Measurements from ENCODE around the gene UTP14A.

UTP14A gene

GRCh38 chrX:129953334-129953648 is 47.3 kb downstream of the UTP14A start:
- no peaks in the 10 kb centered on the region for H3K36me3 ChIP-seq (ENCODE audit: control insufficient read depth, insufficient read depth, low read length)
- no CpG with 5 or more reads among the region's 18 CpGs for WGBS (ENCODE audit: extremely low coverage, insufficient coverage, low lambda C conversion rate)

GRCh38 chrX:129953881-129954280 is 47.9 kb downstream of the UTP14A start:
- Histone ChIP-seq H3K56ac (ENCODE audit: low read length) (no peak overlapping the region), H3K27ac (ENCODE audit: low read depth, low read length) (no peak overlapping the region), H3K23ac (ENCODE audit: low read length) (no peak overlapping the region), H2BK120ac (ENCODE audit: low read depth, low read length) (no peak overlapping the region), H2BK5ac (ENCODE audit: low read length) (no peak overlapping the region), H4K5ac (ENCODE audit: low read length) (no peak overlapping the region), H3K9ac (ENCODE audit: low read length) (no peak overlapping the region), H3K27me3 (ENCODE audit: insufficient read depth, low read length, poor library complexity) (peaks cover 8% of the 10 kb centered on the region), H2BK15ac (replicated peaks; ENCODE audit: low read depth) (no peak overlapping the region), H3K4me3 (ENCODE audit: low read length) (no peak overlapping the region), H2AK5ac (ENCODE audit: low read length) (no peak overlapping the region), H4K8ac (ENCODE audit: low read depth, low read length) (no peak overlapping the region), H3K18ac (ENCODE audit: low read length) (no peak overlapping the region), H3K36me3 (ENCODE audit: control insufficient read depth, insufficient read depth, low read length) (no peaks in the 10 kb centered on the region), H3K79me2 (ENCODE audit: control insufficient read depth, insufficient read depth, low read length) (no peaks in the 10 kb centered on the region), H3K79me1 (ENCODE audit: low read length) (no peaks in the 10 kb centered on the region), H3K4ac (ENCODE audit: low read depth, low read length) (no peak overlapping the region), H3K4me2 (ENCODE audit: low read length) (no peak overlapping the region), H3K4me1 (ENCODE audit: control insufficient read depth, low read depth, low read length) (no peaks in the 10 kb centered on the region)
- DNase-seq: peak; percentile 68
- no CpG with 5 or more reads among the region's 4 CpGs for WGBS (ENCODE audit: extremely low coverage, insufficient coverage, low lambda C conversion rate)

More at GRCh38 chrX:129953334-129953648, 47.3 kb downstream of the UTP14A start:
- Histone ChIP-seq H3K56ac (ENCODE audit: low read length) (peak overlapping the region; percentile 73), H4K5ac (ENCODE audit: low read length) (no peak overlapping the region), H3K79me2 (ENCODE audit: control insufficient read depth, insufficient read depth, low read length) (no peaks in the 10 kb centered on the region), H3K4me1 (ENCODE audit: control insufficient read depth, low read depth, low read length) (no peaks in the 10 kb centered on the region), H3K4me2 (ENCODE audit: low read length) (peak overlapping the region; percentile 11), H3K4ac (ENCODE audit: low read depth, low read length) (no peak overlapping the region), H3K4me3 (ENCODE audit: low read length) (no peak overlapping the region), H2BK15ac (replicated peaks; ENCODE audit: low read depth) (no peak overlapping the region), H2BK5ac (ENCODE audit: low read length) (no peak overlapping the region), H2BK120ac (ENCODE audit: low read depth, low read length) (peak overlapping the region; percentile 52), H3K27ac (ENCODE audit: low read depth, low read length) (no peak overlapping the region), H3K23ac (ENCODE audit: low read length) (no peak overlapping the region), H2AK5ac (ENCODE audit: low read length) (no peak overlapping the region), H3K79me1 (ENCODE audit: low read length) (no peaks in the 10 kb centered on the region), H3K27me3 (ENCODE audit: insufficient read depth, low read length, poor library complexity) (peaks cover 4% of the 10 kb centered on the region), H3K18ac (ENCODE audit: low read length) (peak overlapping the region; percentile 72), H3K9ac (ENCODE audit: low read length) (no peak overlapping the region), H4K8ac (ENCODE audit: low read depth, low read length) (peak overlapping the region; percentile 70)
- DNase-seq: no peak

- Histone ChIP-seq H4K8ac (ENCODE audit: low read depth, low read length) (no peak overlapping the region), H2BK15ac (replicated peaks; ENCODE audit: low read depth) (no peak overlapping the region), H3K18ac (ENCODE audit: low read length) (no peak overlapping the region), H3K36me3 (ENCODE audit: control insufficient read depth, insufficient read depth, low read length) (no peaks in the 10 kb centered on the region), H2BK5ac (ENCODE audit: low read length) (no peak overlapping the region), H3K4me1 (ENCODE audit: control insufficient read depth, low read depth, low read length) (no peaks in the 10 kb centered on the region), H3K4ac (ENCODE audit: low read depth, low read length) (no peak overlapping the region), H3K79me2 (ENCODE audit: control insufficient read depth, insufficient read depth, low read length) (no peaks in the 10 kb centered on the region), H2AK5ac (ENCODE audit: low read length) (no peak overlapping the region), H2BK120ac (ENCODE audit: low read depth, low read length) (no peak overlapping the region), H4K5ac (ENCODE audit: low read length) (no peak overlapping the region), H3K56ac (ENCODE audit: low read length) (no peak overlapping the region), H3K27me3 (ENCODE audit: insufficient read depth, low read length, poor library complexity) (peaks cover 8% of the 10 kb centered on the region), H3K27ac (ENCODE audit: low read depth, low read length) (no peak overlapping the region), H3K23ac (ENCODE audit: low read length) (no peak overlapping the region), H3K4me3 (ENCODE audit: low read length) (no peak overlapping the region), H3K9ac (ENCODE audit: low read length) (no peak overlapping the region), H3K79me1 (ENCODE audit: low read length) (no peaks in the 10 kb centered on the region), H3K4me2 (ENCODE audit: low read length) (no peak overlapping the region)
- WGBS (ENCODE audit: extremely low coverage, insufficient coverage, low lambda C conversion rate): no CpG with 5 or more reads among the region's 3 CpGs
- no peak for DNase-seq
Measured at GRCh38 chrX:129954804-129955203, 48.8 kb downstream of the UTP14A start.

DNA sequence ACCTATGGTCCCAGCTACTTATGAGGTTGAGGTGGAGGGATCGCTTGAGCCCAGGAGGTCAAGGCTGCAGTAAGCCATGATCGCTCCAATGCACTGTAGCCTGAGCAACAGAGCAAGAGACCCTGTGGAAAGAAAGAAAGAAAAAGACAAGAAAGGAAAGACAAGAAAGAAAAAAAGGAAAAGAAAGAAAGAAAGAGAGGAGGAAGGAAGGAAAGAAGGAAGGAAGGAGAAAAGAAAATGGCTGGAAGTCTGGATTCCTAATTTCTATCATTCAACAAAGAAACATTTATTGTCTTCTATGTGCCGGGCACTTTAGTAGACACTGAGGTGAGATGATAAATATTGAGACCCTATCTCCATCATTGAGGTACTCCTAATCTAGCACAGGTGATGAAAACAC is 49.7 kb downstream of the UTP14A start:
- Histone ChIP-seq H4K5ac (ENCODE audit: low read length) (no peak overlapping the region), H3K4me1 (ENCODE audit: control insufficient read depth, low read depth, low read length) (no peaks in the 10 kb centered on the region), H3K79me1 (ENCODE audit: low read length) (no peaks in the 10 kb centered on the region), H2AK5ac (ENCODE audit: low read length) (no peak overlapping the region), H3K9ac (ENCODE audit: low read length) (no peak overlapping the region), H3K27ac (ENCODE audit: low read depth, low read length) (no peak overlapping the region), H4K8ac (ENCODE audit: low read depth, low read length) (no peak overlapping the region), H3K36me3 (ENCODE audit: control insufficient read depth, insufficient read depth, low read length) (no peaks in the 10 kb centered on the region), H3K4me3 (ENCODE audit: low read length) (no peak overlapping the region), H3K4ac (ENCODE audit: low read depth, low read length) (no peak overlapping the region), H3K27me3 (ENCODE audit: insufficient read depth, low read length, poor library complexity) (peaks cover 8% of the 10 kb centered on the region), H2BK120ac (ENCODE audit: low read depth, low read length) (no peak overlapping the region), H3K56ac (ENCODE audit: low read length) (no peak overlapping the region), H3K79me2 (ENCODE audit: control insufficient read depth, insufficient read depth, low read length) (no peaks in the 10 kb centered on the region), H3K18ac (ENCODE audit: low read length) (no peak overlapping the region), H3K4me2 (ENCODE audit: low read length) (no peak overlapping the region), H3K23ac (ENCODE audit: low read length) (no peak overlapping the region), H2BK5ac (ENCODE audit: low read length) (no peak overlapping the region), H2BK15ac (replicated peaks; ENCODE audit: low read depth) (no peak overlapping the region)
- no CpG with 5 or more reads among the region's 3 CpGs for WGBS (ENCODE audit: extremely low coverage, insufficient coverage, low lambda C conversion rate)
- no peak for DNase-seq

- Histone ChIP-seq H3K9ac (ENCODE audit: low read length) (no peak overlapping the region), H3K56ac (ENCODE audit: low read length) (no peak overlapping the region), H3K4ac (ENCODE audit: low read depth, low read length) (no peak overlapping the region), H2BK5ac (ENCODE audit: low read length) (no peak overlapping the region), H3K27ac (ENCODE audit: low read depth, low read length) (no peak overlapping the region), H3K36me3 (ENCODE audit: control insufficient read depth, insufficient read depth, low read length) (no peaks in the 10 kb centered on the region), H4K8ac (ENCODE audit: low read depth, low read length) (no peak overlapping the region), H3K4me1 (ENCODE audit: control insufficient read depth, low read depth, low read length) (no peaks in the 10 kb centered on the region), H3K4me3 (ENCODE audit: low read length) (no peak overlapping the region), H2BK15ac (replicated peaks; ENCODE audit: low read depth) (no peak overlapping the region), H4K5ac (ENCODE audit: low read length) (no peak overlapping the region), H3K79me2 (ENCODE audit: control insufficient read depth, insufficient read depth, low read length) (no peaks in the 10 kb centered on the region), H3K4me2 (ENCODE audit: low read length) (no peak overlapping the region), H3K18ac (ENCODE audit: low read length) (no peak overlapping the region), H3K23ac (ENCODE audit: low read length) (no peak overlapping the region), H3K27me3 (ENCODE audit: insufficient read depth, low read length, poor library complexity) (peaks cover 8% of the 10 kb centered on the region), H3K79me1 (ENCODE audit: low read length) (no peaks in the 10 kb centered on the region), H2AK5ac (ENCODE audit: low read length) (no peak overlapping the region), H2BK120ac (ENCODE audit: low read depth, low read length) (no peak overlapping the region)
- DNase-seq: no peak
- no CpG with 5 or more reads among the region's 10 CpGs for WGBS (ENCODE audit: extremely low coverage, insufficient coverage, low lambda C conversion rate)
Measured at GRCh38 chrX:129956145-129956544, 50.2 kb downstream of the UTP14A start.

DNA sequence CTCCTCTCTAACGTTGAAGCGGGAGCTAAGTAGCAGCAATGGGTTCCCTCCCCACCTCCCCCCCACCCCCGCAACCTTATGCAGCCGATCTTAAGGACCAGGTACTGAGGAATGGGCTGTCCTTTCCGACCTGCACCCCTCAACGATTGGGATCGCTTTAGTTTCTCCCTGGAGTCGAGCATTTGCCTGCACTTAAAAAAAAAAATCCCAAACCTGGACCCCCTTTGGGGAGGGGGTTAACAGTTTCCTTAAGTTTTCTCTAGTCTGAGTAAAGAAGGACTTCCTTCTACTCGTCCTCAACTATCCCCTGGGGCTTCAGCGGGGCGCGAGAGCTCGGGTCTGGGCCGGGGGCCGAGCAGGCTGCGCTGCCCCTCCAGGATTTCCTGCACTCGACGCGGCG is 50.8 kb downstream of the UTP14A start:
- H2BK120ac ChIP-seq (ENCODE audit: low read depth, low read length): no peak overlapping the region

More for the DNA sequence above, 50.8 kb downstream of the UTP14A start:
- no peak for DNase-seq
- Histone ChIP-seq H3K56ac (ENCODE audit: low read length) (peak overlapping the region; percentile 49), H3K4me2 (ENCODE audit: low read length) (peak overlapping the region; percentile 38), H3K27me3 (ENCODE audit: insufficient read depth, low read length, poor library complexity) (peaks cover 8% of the 10 kb centered on the region), H3K27ac (ENCODE audit: low read depth, low read length) (no peak overlapping the region), H3K79me1 (ENCODE audit: low read length) (no peaks in the 10 kb centered on the region), H3K79me2 (ENCODE audit: control insufficient read depth, insufficient read depth, low read length) (no peaks in the 10 kb centered on the region), H4K8ac (ENCODE audit: low read depth, low read length) (no peak overlapping the region), H3K18ac (ENCODE audit: low read length) (no peak overlapping the region), H3K36me3 (ENCODE audit: control insufficient read depth, insufficient read depth, low read length) (no peaks in the 10 kb centered on the region), H3K4ac (ENCODE audit: low read depth, low read length) (no peak overlapping the region), H2BK5ac (ENCODE audit: low read length) (no peak overlapping the region), H3K23ac (ENCODE audit: low read length) (no peak overlapping the region), H2BK15ac (replicated peaks; ENCODE audit: low read depth) (no peak overlapping the region), H3K4me3 (ENCODE audit: low read length) (no peak overlapping the region), H4K5ac (ENCODE audit: low read length) (no peak overlapping the region), H3K4me1 (ENCODE audit: control insufficient read depth, low read depth, low read length) (no peaks in the 10 kb centered on the region), H3K9ac (ENCODE audit: low read length) (peak overlapping the region; percentile 45), H2AK5ac (ENCODE audit: low read length) (no peak overlapping the region)
- WGBS (ENCODE audit: extremely low coverage, insufficient coverage, low lambda C conversion rate): no CpG with 5 or more reads among the region's 20 CpGs

Measured in mesendoderm (in vitro differentiated cells).